H1 (cell line): ENCODE data around the gene MTHFS. TPM values are rescaled to one million over a fixed set of nuclear protein-coding genes. Genes with fewer than 3 reads are reported as not detected.
A peak's percentile ranks its signal among the peaks of the same experiment; 100 is the strongest.

ENCODE experiments used
- BACH1 ChIP-seq: IDR thresholded peaks from 2 replicates; pipeline ENCODE4 v1.6.1; 2012; ENCODE audit warnings: low read length, improper control_type of control experiment
- CHD1 ChIP-seq: IDR thresholded peaks from 2 replicates; pipeline ENCODE4 v1.6.1; 2012; ENCODE audit warnings: low read depth, low read length, improper control_type of control experiment
- CHD2 ChIP-seq: IDR thresholded peaks from 2 replicates; pipeline ENCODE4 v1.6.1; 2012; ENCODE audit warnings: low read length, improper control_type of control experiment
- EGR1 ChIP-seq: IDR thresholded peaks from 2 replicates; pipeline ENCODE4 v1.6.1; 2011; ENCODE audit warnings: low read depth, low read length, borderline replicate concordance
- EZH2 ChIP-seq: fragments of 200-600 bp; sonication (generic); IDR thresholded peaks from 2 replicates; pipeline ENCODE4 v1.7.1; 2012; ENCODE audit warnings: low read depth, mild to moderate bottlenecking, moderate library complexity, low read length, inconsistent platforms; ENCODE audit not compliant: severe bottlenecking
- HDAC6 ChIP-seq: IDR thresholded peaks from one replicate; pipeline ENCODE4 v1.7.1; 2012; ENCODE audit warnings: low read depth, mild to moderate bottlenecking, inconsistent platforms, low read length, moderate library complexity
- KDM4A ChIP-seq: IDR thresholded peaks from one replicate; pipeline ENCODE4 v1.7.1; 2012; ENCODE audit warnings: low read depth, mild to moderate bottlenecking, moderate library complexity, low read length, inconsistent platforms; ENCODE audit not compliant: severe bottlenecking
- NRF1 ChIP-seq: IDR thresholded peaks from 2 replicates; pipeline ENCODE4 v1.6.1; 2011; ENCODE audit warnings: mild to moderate bottlenecking, low read depth, low read length, improper control_type of control experiment
- RBBP5 ChIP-seq: IDR thresholded peaks from 2 replicates; pipeline ENCODE4 v1.7.1; 2012; ENCODE audit warnings: low read depth, mild to moderate bottlenecking, inconsistent platforms, low read length, moderate library complexity, borderline replicate concordance
- RFX5 ChIP-seq: IDR thresholded peaks from 2 replicates; pipeline ENCODE4 v1.6.1; 2011; ENCODE audit warnings: low read depth, low read length, improper control_type of control experiment, borderline replicate concordance
- RNF2 ChIP-seq: fragments of 200-900, 300-1000 bp; sonication (generic); IDR thresholded peaks from 2 replicates; pipeline ENCODE4 v1.7.1; 2016; ENCODE audit warnings: borderline replicate concordance, low read depth, mild to moderate bottlenecking, antibody characterized with exemption, low read length; ENCODE audit not compliant: poor library complexity, severe bottlenecking; ENCODE audit errors: missing control alignments
- RXRA ChIP-seq: IDR thresholded peaks from 2 replicates; pipeline ENCODE4 v1.6.1; 2011; ENCODE audit warnings: low read depth, mild to moderate bottlenecking, low read length, moderate library complexity; ENCODE audit not compliant: insufficient read depth
- SP1 ChIP-seq: IDR thresholded peaks from 2 replicates; pipeline ENCODE4 v1.6.1; 2011; ENCODE audit warnings: low read depth, low read length
- SP2 ChIP-seq: IDR thresholded peaks from 2 replicates; pipeline ENCODE4 v1.6.1; 2012; ENCODE audit warnings: mild to moderate bottlenecking, low read length, inconsistent platforms
- TBP ChIP-seq: IDR thresholded peaks from 2 replicates; pipeline ENCODE4 v1.6.1; 2011; ENCODE audit warnings: low read depth, low read length, improper control_type of control experiment
- TCF12 ChIP-seq: IDR thresholded peaks from 2 replicates; pipeline ENCODE4 v1.6.1; 2011; ENCODE audit warnings: low read depth, mild to moderate bottlenecking, low read length
- YY1 ChIP-seq: IDR thresholded peaks from 2 replicates; pipeline ENCODE4 v1.6.1; 2011; ENCODE audit warnings: low read depth, mild to moderate bottlenecking, low read length
- ZNF274 ChIP-seq: IDR thresholded peaks from 2 replicates; pipeline ENCODE4 v1.7.0; 2012; ENCODE audit warnings: low read length, borderline replicate concordance; ENCODE audit errors: extremely low read depth
- polyA plus RNA-seq, 7 experiments: library from polyadenylated mRNA; depleted of rRNA in 3 of 7; stranded (reverse) in 5 of 7; unstranded in 2 of 7; fragments of >200 nt in 5 of 7; fragments of 200-250 nt in 2 of 7; gene quantifications; 1 replicate in 5 of 7; 2 replicates in 1 of 7; 4 replicates in 1 of 7; pipeline versions ENCODE4 v1.2.1 to v1.2.3, GENCODE V29; 2011 to 2013; ENCODE audit warnings: missing spikeins in 2 of 7, mixed read lengths in 2 of 7
- total RNA-seq: library from RNA; stranded (reverse); fragmentation: NEBNext Ultra II Directional; extraction: Animal tissue kit (Norgen Biotek cat#: 25700); gene quantifications from 2 replicates; pipeline ENCODE4 v1.2.1, GENCODE V29; 2021
- TF ChIP-seq, protein P1 (sequence below), 3 experiments: IDR thresholded peaks; 1 replicate in 2 of 3; 2 replicates in 1 of 3; pipeline versions ENCODE4 v1.5.1 to v1.6.1; 2011; ENCODE audit warnings: low read length in 3 of 3, mild to moderate bottlenecking in 3 of 3, inconsistent platforms in 2 of 3, low read depth in 1 of 3, moderate library complexity in 1 of 3; ENCODE audit not compliant: insufficient read depth in 1 of 3; ENCODE audit errors: control extremely low read depth in 1 of 3
- TF ChIP-seq, protein P2 (sequence below): IDR thresholded peaks from 2 replicates; pipeline ENCODE4 v1.6.1; 2012; ENCODE audit warnings: inconsistent platforms
- TF ChIP-seq, protein P3 (sequence below): IDR thresholded peaks from 2 replicates; pipeline ENCODE4 v1.6.1; 2011; ENCODE audit warnings: low read depth, mild to moderate bottlenecking, low read length; ENCODE audit not compliant: insufficient read depth

The MTHFS gene
- total and polyA plus RNA-seq, 2 of the 8 experiments (the other 6 are each of a cell fraction or from before 2014, with no cell fraction given): 27.3 to 37.2 TPM

DNA sequence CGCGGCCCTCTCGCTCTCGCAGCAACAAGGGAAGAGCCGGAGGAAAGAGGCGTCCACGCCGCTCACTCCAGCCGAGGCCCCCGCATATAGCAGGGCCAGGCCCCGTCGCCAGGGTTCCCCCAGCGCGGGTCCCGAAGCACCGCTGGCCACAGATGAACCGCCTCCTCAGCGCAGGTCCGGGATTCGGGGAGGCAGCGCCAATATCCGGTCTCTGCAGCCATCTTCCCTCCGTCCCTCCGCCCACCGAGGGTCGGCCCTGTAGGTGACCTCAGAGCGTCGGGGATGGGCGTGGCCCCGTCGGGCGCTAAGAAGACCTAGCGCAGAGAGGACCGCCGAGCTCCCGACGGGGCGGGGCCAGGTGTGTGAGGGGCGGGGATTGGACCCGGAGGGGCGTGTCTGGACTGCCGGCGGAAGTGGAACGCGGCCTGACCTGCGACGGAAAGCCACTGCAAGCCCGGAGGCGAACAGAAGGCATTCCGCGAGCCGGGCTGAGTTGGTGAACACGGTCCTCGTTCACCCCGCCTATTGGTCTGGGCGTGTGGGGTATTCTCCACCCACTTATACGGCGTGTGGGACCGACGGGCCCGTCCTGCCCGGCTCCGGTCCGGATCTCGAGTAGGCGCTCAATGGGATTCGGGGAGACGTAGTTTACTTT is 26.8 kb upstream of the MTHFS start (continued):
- TF ChIP-seq CHD1 (no peak), RNF2 (no peak), SP1 (0 out of 2 replicates have a peak, but pooled peaks have one; percentile 54), EZH2 (no peak), CHD2 (no peak), NRF1 (no peak), KDM4A (no peak), TCF12 (no peak), TBP (peak; percentile 93), EGR1 (0 out of 2 replicates have a peak, but pooled peaks have one; percentile 5), RBBP5 (no peak; the same call in 1 of the 2 replicates), SP2 (no peak), RXRA (no peak), BACH1 (no peak), ZNF274 (no peak), HDAC6 (no peak), YY1 (peak; percentile 90), RFX5 (no peak)
- TF ChIP-seq, protein P1, sequence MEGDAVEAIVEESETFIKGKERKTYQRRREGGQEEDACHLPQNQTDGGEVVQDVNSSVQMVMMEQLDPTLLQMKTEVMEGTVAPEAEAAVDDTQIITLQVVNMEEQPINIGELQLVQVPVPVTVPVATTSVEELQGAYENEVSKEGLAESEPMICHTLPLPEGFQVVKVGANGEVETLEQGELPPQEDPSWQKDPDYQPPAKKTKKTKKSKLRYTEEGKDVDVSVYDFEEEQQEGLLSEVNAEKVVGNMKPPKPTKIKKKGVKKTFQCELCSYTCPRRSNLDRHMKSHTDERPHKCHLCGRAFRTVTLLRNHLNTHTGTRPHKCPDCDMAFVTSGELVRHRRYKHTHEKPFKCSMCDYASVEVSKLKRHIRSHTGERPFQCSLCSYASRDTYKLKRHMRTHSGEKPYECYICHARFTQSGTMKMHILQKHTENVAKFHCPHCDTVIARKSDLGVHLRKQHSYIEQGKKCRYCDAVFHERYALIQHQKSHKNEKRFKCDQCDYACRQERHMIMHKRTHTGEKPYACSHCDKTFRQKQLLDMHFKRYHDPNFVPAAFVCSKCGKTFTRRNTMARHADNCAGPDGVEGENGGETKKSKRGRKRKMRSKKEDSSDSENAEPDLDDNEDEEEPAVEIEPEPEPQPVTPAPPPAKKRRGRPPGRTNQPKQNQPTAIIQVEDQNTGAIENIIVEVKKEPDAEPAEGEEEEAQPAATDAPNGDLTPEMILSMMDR (IDR thresholded peaks at IDR 0.05; ENCODE audit: control extremely low read depth in 1 of 3, insufficient read depth in 1 of 3, low read depth in 1 of 3, low read length in 3 of 3): 0 out of 4 replicates have a peak, but pooled peaks of 1 of the 3 experiments have one; percentile 3
- TF ChIP-seq, protein P2, sequence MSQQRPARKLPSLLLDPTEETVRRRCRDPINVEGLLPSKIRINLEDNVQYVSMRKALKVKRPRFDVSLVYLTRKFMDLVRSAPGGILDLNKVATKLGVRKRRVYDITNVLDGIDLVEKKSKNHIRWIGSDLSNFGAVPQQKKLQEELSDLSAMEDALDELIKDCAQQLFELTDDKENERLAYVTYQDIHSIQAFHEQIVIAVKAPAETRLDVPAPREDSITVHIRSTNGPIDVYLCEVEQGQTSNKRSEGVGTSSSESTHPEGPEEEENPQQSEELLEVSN: no peak; the same call in 1 of the 2 replicates
- TF ChIP-seq, protein P3, sequence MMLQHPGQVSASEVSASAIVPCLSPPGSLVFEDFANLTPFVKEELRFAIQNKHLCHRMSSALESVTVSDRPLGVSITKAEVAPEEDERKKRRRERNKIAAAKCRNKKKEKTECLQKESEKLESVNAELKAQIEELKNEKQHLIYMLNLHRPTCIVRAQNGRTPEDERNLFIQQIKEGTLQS: no peak
